GM19239 (cell line): ENCODE data around the gene NAGK.
"Not testable (repeated sequence)": the region's sequence is repeated elsewhere in the genome, so short reads cannot be mapped to it uniquely, and the experiment has no call there.

ENCODE experiments used
- DNase-seq: peaks from one replicate; pipeline ENCODE4 v3.0.0; 2011; ENCODE audit warnings: low spot score; ENCODE audit not compliant: insufficient read length
- FAIRE-seq: peaks from 2 replicates; lab custom pipeline; 2011; peaks lifted over from hg19 to GRCh38; lab: Jason Lieb, UNC

Gene NAGK

GRCh38 chr2:71102981-71103681, 34.7 kb downstream of the NAGK start:
- FAIRE-seq = no peak
- no peak for DNase-seq

DNA sequence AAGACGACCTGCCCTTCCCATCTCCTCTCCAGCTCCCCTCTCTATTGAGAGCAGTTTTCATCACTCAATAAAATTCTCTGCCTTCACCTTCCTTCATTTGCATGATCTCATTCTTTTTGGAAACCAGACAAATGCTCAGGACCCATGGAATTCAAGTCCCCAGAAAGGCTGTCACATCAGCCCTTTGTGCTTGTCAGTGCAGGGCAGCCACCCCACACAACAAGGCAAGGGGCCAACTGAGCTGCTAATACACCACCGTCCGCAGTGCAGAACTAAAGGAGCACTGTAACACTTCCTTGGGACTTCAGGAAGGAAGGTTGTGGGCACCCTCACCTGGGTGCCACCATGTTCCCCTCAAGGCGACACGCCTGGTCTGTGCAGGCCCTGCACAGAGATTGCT, 35.4 kb downstream of the NAGK start:
- DNase-seq (no peak), FAIRE-seq (no peak)

DNA sequence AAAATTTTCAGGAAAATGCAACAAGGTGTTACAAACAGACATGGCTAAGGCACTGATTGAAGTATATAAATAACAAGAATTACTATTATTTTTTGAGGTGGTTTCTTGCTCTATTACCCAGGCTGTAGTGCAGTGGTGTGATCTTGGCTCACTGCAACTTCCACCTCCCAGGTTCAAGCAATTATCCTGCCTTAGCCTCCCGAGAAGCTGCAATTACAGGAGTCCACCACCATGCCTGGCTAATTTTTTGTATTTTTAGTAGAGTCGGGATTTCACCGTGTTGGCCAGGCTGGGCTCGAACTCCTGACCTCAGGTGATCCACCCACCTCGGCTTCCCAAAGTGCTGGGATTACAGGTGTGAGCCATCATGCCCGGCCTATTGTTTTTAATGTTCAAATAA, 38.0 kb downstream of the NAGK start:
- not testable (repeated sequence) for FAIRE-seq, DNase-seq

GRCh38 chr2:71108091-71108490, 39.6 kb downstream of the NAGK start:
- no peak for FAIRE-seq
- no peak for DNase-seq

DNA sequence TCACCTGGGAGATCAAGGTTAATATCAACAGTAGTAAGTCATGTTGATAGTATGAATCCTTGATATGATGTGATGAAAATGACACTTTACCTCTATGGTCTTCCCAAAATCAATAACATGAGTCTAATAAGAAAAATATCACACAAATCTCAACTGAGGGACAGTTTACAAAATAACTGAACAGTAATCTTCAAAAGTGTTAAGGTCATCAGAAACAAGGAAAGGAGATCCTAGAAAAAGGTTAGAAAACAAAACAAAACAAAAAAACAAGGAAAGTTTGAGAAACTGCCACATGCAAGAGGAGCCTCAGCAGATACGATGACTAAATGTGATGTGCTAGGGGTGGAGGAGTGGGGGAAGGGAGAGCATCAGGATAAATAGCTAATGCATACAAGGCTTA, 45.4 kb downstream of the NAGK start:
- no peak for FAIRE-seq
- DNase-seq = no peak

DNA sequence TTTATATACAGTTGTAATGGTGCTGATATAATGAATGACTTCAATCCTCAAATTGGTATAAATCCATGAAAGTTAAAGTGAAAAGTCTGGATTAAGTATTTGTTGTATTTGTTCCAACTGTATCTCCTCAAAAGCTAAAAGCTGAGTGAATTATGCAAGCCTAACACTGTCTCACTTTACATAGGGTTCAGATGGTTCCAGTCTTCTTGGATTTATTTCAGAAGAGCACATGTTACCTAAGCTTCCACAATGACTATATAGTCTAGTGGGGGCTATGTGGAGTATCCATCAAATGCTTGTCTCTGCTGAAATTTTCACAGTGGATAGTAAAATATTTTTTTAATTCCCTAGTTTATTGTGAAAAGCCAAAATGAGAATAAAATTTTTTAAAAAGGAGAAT, 48.6 kb downstream of the NAGK start:
- FAIRE-seq (no peak), DNase-seq (no peak)

DNA sequence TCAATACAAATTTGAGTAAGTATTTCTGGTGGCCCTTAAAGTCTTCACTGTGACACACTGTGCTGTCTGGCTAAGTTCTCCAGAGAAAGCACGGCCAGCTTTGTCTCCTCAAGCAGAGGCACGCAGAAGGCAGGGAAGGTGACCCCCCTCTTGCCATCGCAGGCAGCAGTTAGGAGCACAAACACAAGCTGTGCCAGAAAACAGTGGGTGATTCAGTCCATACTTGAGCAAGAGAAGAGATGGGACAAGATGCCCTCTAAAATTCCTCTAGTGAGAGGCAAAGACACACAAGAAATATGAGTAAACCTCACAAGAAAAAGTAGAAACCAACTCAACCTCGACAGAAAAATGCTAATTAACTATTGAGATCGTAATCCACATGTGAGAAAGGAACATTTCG, 51.7 kb downstream of the NAGK start:
- no peak for FAIRE-seq

GRCh38 chr2:71121479-71121878, 53.0 kb downstream of the NAGK start:
- no peak for FAIRE-seq
- no peak for DNase-seq

More for the DNA sequence above, 51.7 kb downstream of the NAGK start:
- no peak for DNase-seq

GRCh38 chr2:71122387-71123298, 54.2 kb downstream of the NAGK start:
- FAIRE-seq = no peak

GRCh38 chr2:71125506-71126294, 57.3 kb downstream of the NAGK start:
- no peak for FAIRE-seq
- DNase-seq = no peak

More at GRCh38 chr2:71122387-71123298, 54.2 kb downstream of the NAGK start:
- DNase-seq = no peak

DNA sequence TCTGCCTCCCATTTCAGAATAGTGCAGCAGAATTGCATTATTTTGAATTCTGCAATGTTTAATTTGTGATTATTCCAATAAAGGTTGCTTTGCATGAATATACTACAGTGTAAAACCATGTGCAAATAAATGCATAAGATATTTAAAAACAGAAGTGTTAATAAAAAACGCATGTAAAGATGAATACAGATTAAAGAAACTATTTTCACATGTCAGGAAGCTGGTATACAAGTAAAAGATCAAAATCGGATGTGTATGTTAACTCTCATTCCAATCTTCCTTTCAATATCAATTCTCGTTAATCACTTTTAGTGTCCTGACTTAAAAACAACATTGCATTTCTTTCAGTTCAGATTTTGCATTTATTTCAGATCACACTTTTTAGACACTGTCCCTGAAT, 58.5 kb downstream of the NAGK start:
- FAIRE-seq (no peak), DNase-seq (no peak)
